Epithelial cell of proximal tubule (primary cell): ENCODE measurements around the gene NSD1. TPM values are rescaled to one million over a fixed set of nuclear protein-coding genes. Genes with fewer than 3 reads are reported as not detected.

Experiments used
- DNase-seq: peaks from one replicate; pipeline ENCODE4 v3.0.0-alpha.2; 2011; ENCODE audit warnings: low read depth
- H3K4me3 ChIP-seq: 2 replicates; pipeline ENCODE4 v1.5.1; 2011; ENCODE audit warnings: low read depth, mild to moderate bottlenecking, low read length
- CTCF ChIP-seq: conservative IDR thresholded peaks from 2 replicates; pipeline ENCODE4 v1.5.1; 2012; ENCODE audit warnings: low read depth, mild to moderate bottlenecking, low read length
- total RNA-seq: library from RNA; depleted of rRNA; stranded (reverse); fragments of >200 nt; gene quantifications from 2 replicates; pipeline ENCODE4 v1.2.3, GENCODE V29; 2015

NSD1 gene
- total RNA-seq, 1 donor from 2014 or later = 30.6 TPM

- TF ChIP-seq CTCF = no peak
- no peak for DNase-seq
- H3K4me3 ChIP-seq = no peak overlapping the region
These were observed 43.5 kb upstream of the NSD1 start for GRCh38 chr5:177089825-177090641.

- DNase-seq = no peak
- H3K4me3 ChIP-seq = no peak overlapping the region
- TF ChIP-seq CTCF = no peak
These were observed 42.8 kb upstream of the NSD1 start for GRCh38 chr5:177090813-177091212.

- TF ChIP-seq CTCF = no peak
These were observed 42.3 kb upstream of the NSD1 start for GRCh38 chr5:177091232-177091631.

GRCh38 chr5:177092178-177093081 is 41.1 kb upstream of the NSD1 start:
- no peak for TF ChIP-seq CTCF
- H3K4me3 ChIP-seq = no peak overlapping the region
- DNase-seq = no peak

More at GRCh38 chr5:177091232-177091631, 42.3 kb upstream of the NSD1 start:
- no peak for DNase-seq
- no peak overlapping the region for H3K4me3 ChIP-seq

GRCh38 chr5:177093082-177093712 is 40.4 kb upstream of the NSD1 start:
- H3K4me3 ChIP-seq = no peak overlapping the region
- no peak for DNase-seq
- TF ChIP-seq CTCF = no peak

- no peak overlapping the region for H3K4me3 ChIP-seq
- TF ChIP-seq CTCF = no peak
- DNase-seq = no peak
These were observed 39.8 kb upstream of the NSD1 start for GRCh38 chr5:177093803-177094202.
